SU-DHL-6 (cell line): ENCODE measurements around the gene KRT37.

Experiments
- H2AFZ ChIP-seq: fragments of 200-600 bp; sonication (generic); 2 replicates; pipeline ENCODE4 v1.6.1; 2014; ENCODE audit warnings: low read depth, mild to moderate bottlenecking, moderate library complexity, mixed read lengths, antibody characterized with exemption, low read length; ENCODE audit not compliant: severe bottlenecking
- H3F3A ChIP-seq: fragments of 200-600 bp; shearing (Covaris generic); 2 replicates; pipeline ENCODE4 v1.6.0; 2016; ENCODE audit warnings: antibody characterized with exemption, mild to moderate bottlenecking; ENCODE audit not compliant: insufficient read depth
- H3K27ac ChIP-seq: fragments of 200-600 bp; sonication (generic); 2 replicates; pipeline ENCODE4 v1.5.1; 2016; ENCODE audit warnings: low read depth, mild to moderate bottlenecking, low read length, moderate library complexity, mixed read lengths
- H3K27me3 ChIP-seq: fragments of 200-600 bp; sonication (generic), shearing (Covaris generic); 2 replicates; pipeline ENCODE4 v1.6.0; 2014; ENCODE audit warnings: mild to moderate bottlenecking, low read length
- H3K36me3 ChIP-seq: fragments of 200-600 bp; sonication (generic); 2 replicates; pipeline ENCODE4 v1.6.1; 2014; ENCODE audit warnings: mild to moderate bottlenecking, low read length, mixed read lengths
- H3K4me2 ChIP-seq: fragments of 300-600, 200-600 bp; shearing (Covaris generic), sonication (generic); 2 replicates; pipeline ENCODE4 v1.6.0; 2014; ENCODE audit warnings: low read length, low read depth, mild to moderate bottlenecking; ENCODE audit not compliant: poor library complexity, severe bottlenecking
- H3K4me3 ChIP-seq: fragments of 200-600 bp; sonication (generic); 2 replicates; pipeline ENCODE4 v1.5.1; 2014; ENCODE audit warnings: antibody characterized with exemption, low read length, mild to moderate bottlenecking, mixed read lengths; ENCODE audit not compliant: insufficient read depth, poor library complexity, severe bottlenecking
- H3K79me2 ChIP-seq: fragments of 200-600 bp; sonication (generic); 2 replicates; pipeline ENCODE4 v1.6.1; 2014; ENCODE audit warnings: mild to moderate bottlenecking, low read length, moderate library complexity; ENCODE audit not compliant: insufficient read depth
- H3K9ac ChIP-seq: fragments of 200-600 bp; sonication (generic); 2 replicates; pipeline ENCODE4 v1.7.0; 2014; ENCODE audit warnings: mild to moderate bottlenecking, low read length
- H3K9me2 ChIP-seq: fragments of 200-600 bp; sonication (generic); replicated peaks from 2 replicates; pipeline ENCODE4 v1.6.1; 2014; ENCODE audit warnings: low read length; ENCODE audit not compliant: insufficient read depth
- H3K9me3 ChIP-seq: fragments of 200-600 bp; sonication (generic); 2 replicates; pipeline ENCODE4 v1.6.1; 2014; ENCODE audit warnings: low read length, mixed read lengths; ENCODE audit not compliant: insufficient read depth
- H4K20me1 ChIP-seq: fragments of 200-600 bp; sonication (generic); 2 replicates; pipeline ENCODE4 v1.6.1; 2014; ENCODE audit warnings: low read depth, mild to moderate bottlenecking, antibody characterized with exemption, low read length, moderate library complexity, mixed read lengths
- EZH2phosphoT487 ChIP-seq: fragments of 200-600 bp; sonication (generic), shearing (Covaris generic); conservative IDR thresholded peaks from 2 replicates; pipeline ENCODE4 v1.6.1; 2018; ENCODE audit warnings: mild to moderate bottlenecking, antibody characterized with exemption, low read length, moderate library complexity, mixed read lengths
- TF ChIP-seq, protein P1 (sequence below): fragments of 200-600 bp; sonication (generic); IDR thresholded peaks from one replicate; pipeline ENCODE4 v1.5.1; 2017; ENCODE audit warnings: antibody characterized with exemption, mild to moderate bottlenecking, low read length, moderate library complexity; ENCODE audit not compliant: insufficient read depth, poor library complexity, severe bottlenecking

Gene KRT37

DNA sequence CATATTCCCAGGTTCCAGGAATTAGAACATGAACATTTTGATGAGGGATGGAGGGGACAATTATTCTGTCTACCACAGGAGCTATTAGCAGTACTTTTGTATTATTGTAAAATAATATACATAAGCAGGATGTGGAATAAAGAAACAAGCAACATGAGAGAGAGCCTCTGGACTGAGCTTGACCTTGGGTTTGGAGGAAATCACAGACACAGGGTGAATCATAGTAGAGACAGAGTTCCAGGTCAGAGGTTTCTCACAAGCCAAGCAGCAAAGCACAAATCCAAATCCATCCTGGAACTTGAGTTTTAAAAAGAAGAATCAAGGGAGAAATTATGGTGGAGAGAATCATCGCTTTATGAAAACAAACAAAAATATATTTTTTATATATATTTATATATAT, 32.1 kb downstream of the KRT37 start:
- Histone ChIP-seq H3K9me3 (0 out of 2 replicates have a peak, but pooled peaks cover 3% of the 10 kb centered on the region), H3K4me2 (no peak overlapping the region), H3F3A (no peaks in the 10 kb centered on the region), H2AFZ (no peak overlapping the region), H3K36me3 (no peaks in the 10 kb centered on the region), H3K9me2 (no peaks in the 10 kb centered on the region), H3K27me3 (0 out of 2 replicates have a peak, but pooled peaks cover 4% of the 10 kb centered on the region), H4K20me1 (no peaks in the 10 kb centered on the region), H3K79me2 (no peaks in the 10 kb centered on the region), H3K9ac (no peak overlapping the region), H3K4me3 (no peak overlapping the region), H3K27ac (no peak overlapping the region)
- TF ChIP-seq, protein P1, sequence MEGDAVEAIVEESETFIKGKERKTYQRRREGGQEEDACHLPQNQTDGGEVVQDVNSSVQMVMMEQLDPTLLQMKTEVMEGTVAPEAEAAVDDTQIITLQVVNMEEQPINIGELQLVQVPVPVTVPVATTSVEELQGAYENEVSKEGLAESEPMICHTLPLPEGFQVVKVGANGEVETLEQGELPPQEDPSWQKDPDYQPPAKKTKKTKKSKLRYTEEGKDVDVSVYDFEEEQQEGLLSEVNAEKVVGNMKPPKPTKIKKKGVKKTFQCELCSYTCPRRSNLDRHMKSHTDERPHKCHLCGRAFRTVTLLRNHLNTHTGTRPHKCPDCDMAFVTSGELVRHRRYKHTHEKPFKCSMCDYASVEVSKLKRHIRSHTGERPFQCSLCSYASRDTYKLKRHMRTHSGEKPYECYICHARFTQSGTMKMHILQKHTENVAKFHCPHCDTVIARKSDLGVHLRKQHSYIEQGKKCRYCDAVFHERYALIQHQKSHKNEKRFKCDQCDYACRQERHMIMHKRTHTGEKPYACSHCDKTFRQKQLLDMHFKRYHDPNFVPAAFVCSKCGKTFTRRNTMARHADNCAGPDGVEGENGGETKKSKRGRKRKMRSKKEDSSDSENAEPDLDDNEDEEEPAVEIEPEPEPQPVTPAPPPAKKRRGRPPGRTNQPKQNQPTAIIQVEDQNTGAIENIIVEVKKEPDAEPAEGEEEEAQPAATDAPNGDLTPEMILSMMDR = no peak
- TF ChIP-seq EZH2phosphoT487 = no peak

DNA sequence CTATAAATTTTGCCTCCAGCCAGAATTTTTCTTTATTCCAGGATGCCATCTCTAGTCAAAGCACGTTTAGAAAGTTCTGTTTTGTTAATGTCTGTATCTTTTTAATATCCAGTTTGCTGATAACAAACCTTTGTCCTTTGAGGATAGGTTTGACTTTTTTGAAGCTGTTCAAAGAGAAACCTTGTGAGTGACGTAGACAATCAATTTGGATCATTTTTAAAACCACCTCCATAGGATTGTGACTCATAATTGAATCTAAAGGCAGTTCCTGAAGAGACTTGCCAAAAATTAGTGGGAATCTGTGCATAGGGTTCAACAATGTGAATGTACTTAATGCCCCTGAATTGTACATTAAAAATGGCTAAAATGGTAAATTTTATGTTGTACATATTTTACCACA, 32.9 kb downstream of the KRT37 start:
- Histone ChIP-seq H3K27me3 (0 out of 2 replicates have a peak, but pooled peaks cover 4% of the 10 kb centered on the region), H3K4me2 (no peak overlapping the region), H3K36me3 (no peaks in the 10 kb centered on the region), H3K79me2 (no peaks in the 10 kb centered on the region), H2AFZ (no peak overlapping the region), H3F3A (no peaks in the 10 kb centered on the region), H3K9me3 (0 out of 2 replicates have a peak, but pooled peaks cover 3% of the 10 kb centered on the region), H3K9ac (no peak overlapping the region), H3K27ac (no peak overlapping the region), H3K9me2 (no peaks in the 10 kb centered on the region), H4K20me1 (no peaks in the 10 kb centered on the region), H3K4me3 (no peak overlapping the region)
- TF ChIP-seq, protein P1 = no peak
- no peak for TF ChIP-seq EZH2phosphoT487

DNA sequence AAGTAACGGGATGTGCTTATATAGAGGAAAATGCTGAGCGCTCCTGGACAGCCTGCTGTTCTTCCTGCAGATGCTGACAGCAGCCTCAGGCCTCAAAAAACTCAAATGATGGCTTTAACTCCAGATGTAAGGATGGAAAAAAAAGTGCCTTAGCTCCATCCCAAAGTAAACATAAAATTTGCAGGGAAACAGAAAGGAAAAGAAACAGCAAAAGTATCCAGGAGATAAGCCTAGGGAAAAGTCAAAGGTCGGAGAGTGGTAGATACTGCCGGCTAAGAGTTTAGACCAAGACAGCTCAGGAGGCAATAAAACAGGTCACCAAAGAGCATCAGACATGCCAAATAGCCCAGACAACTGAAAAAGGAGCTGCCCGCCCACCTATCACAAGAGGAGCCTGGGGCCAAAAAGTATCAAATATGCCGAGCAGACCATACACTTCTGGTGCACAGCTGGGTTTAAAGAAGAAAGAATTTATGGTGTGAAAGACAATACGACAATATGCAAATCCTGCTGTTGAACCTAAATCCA, 33.9 kb downstream of the KRT37 start:
- no peak overlapping the region for H3K4me3 ChIP-seq

More for the DNA sequence above, 33.9 kb downstream of the KRT37 start:
- H3K27me3 ChIP-seq = 0 out of 2 replicates have a peak, but pooled peaks cover 4% of the 10 kb centered on the region
- H3K4me2 ChIP-seq = no peak overlapping the region
- TF ChIP-seq, protein P1 = no peak
- TF ChIP-seq EZH2phosphoT487 = no peak
- no peaks in the 10 kb centered on the region for H3K9me2 ChIP-seq
- no peak overlapping the region for H3K27ac ChIP-seq
- H3K9me3 ChIP-seq = 0 out of 2 replicates have a peak, but pooled peaks cover 3% of the 10 kb centered on the region
- H3K36me3 ChIP-seq = no peaks in the 10 kb centered on the region
- no peak overlapping the region for H3K9ac ChIP-seq
- no peaks in the 10 kb centered on the region for H3F3A ChIP-seq
- H3K79me2 ChIP-seq = no peaks in the 10 kb centered on the region
- no peaks in the 10 kb centered on the region for H4K20me1 ChIP-seq
- no peak overlapping the region for H2AFZ ChIP-seq
